HepG2 (cell line): ENCODE measurements around the gene TAMM41.

Source experiments
- ELF1 ChIP-seq: sonication (generic); formaldehyde crosslinking; IDR thresholded peaks from 2 replicates; pipeline ENCODE4 v1.4.0; 2020; ENCODE audit warnings: missing genetic modification reagents
- JUN ChIP-seq: sonication (generic); formaldehyde crosslinking; IDR thresholded peaks from 2 replicates; pipeline ENCODE4 v1.4.0; 2020; ENCODE audit warnings: mild to moderate bottlenecking, missing genetic modification reagents
- ZNF616 ChIP-seq: sonication (generic); formaldehyde crosslinking; IDR thresholded peaks from 2 replicates; pipeline ENCODE4 v1.5.0; 2020; ENCODE audit warnings: low read depth, mild to moderate bottlenecking, missing genetic modification reagents
- ZZZ3 ChIP-seq: sonication (generic); formaldehyde crosslinking; IDR thresholded peaks from 2 replicates; pipeline ENCODE4 v1.4.0; 2020; ENCODE audit warnings: missing genetic modification reagents, mild to moderate bottlenecking, borderline replicate concordance
- TF ChIP-seq, protein P1 (sequence below): conservative IDR thresholded peaks from 2 replicates; pipeline ENCODE4 v1.6.1; 2018; ENCODE audit warnings: missing genetic modification reagents
- TF ChIP-seq, protein P2 (sequence below): sonication (generic); formaldehyde crosslinking; IDR thresholded peaks from 2 replicates; pipeline ENCODE4 v1.4.0; 2020; ENCODE audit warnings: missing genetic modification reagents

DNA sequence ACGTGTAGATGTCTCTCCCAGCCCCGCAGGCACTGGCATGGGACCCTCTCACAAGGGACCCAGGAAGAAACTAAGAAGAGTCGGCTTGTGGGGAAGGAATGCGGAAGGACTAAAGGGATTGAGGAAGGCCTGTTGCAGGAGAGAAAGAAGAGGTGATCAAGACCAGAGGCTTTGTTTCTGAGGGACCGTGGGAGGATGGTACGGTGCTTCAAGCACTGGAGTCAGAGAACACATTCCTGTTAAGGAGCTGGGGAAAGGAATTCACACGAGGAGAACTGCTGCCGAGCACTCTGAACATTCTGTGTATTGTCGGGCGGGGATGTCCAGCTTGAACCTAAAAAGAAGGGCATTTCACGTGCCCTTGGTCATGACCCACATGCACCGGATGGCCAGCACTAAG is 91.4 kb downstream of the TAMM41 start:
- TF ChIP-seq JUN (CRISPR knock-in tag) (no peak), ZZZ3 (CRISPR knock-in tag) (no peak), ZNF616 (CRISPR knock-in tag) (no peak), ELF1 (CRISPR knock-in tag) (no peak)
- TF ChIP-seq, protein P1, sequence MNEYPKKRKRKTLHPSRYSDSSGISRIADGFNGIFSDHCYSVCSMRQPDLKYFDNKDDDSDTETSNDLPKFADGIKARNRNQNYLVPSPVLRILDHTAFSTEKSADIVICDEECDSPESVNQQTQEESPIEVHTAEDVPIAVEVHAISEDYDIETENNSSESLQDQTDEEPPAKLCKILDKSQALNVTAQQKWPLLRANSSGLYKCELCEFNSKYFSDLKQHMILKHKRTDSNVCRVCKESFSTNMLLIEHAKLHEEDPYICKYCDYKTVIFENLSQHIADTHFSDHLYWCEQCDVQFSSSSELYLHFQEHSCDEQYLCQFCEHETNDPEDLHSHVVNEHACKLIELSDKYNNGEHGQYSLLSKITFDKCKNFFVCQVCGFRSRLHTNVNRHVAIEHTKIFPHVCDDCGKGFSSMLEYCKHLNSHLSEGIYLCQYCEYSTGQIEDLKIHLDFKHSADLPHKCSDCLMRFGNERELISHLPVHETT (CRISPR knock-in tag): no peak
- TF ChIP-seq, protein P2, sequence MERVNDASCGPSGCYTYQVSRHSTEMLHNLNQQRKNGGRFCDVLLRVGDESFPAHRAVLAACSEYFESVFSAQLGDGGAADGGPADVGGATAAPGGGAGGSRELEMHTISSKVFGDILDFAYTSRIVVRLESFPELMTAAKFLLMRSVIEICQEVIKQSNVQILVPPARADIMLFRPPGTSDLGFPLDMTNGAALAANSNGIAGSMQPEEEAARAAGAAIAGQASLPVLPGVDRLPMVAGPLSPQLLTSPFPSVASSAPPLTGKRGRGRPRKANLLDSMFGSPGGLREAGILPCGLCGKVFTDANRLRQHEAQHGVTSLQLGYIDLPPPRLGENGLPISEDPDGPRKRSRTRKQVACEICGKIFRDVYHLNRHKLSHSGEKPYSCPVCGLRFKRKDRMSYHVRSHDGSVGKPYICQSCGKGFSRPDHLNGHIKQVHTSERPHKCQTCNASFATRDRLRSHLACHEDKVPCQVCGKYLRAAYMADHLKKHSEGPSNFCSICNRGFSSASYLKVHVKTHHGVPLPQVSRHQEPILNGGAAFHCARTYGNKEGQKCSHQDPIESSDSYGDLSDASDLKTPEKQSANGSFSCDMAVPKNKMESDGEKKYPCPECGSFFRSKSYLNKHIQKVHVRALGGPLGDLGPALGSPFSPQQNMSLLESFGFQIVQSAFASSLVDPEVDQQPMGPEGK (CRISPR knock-in tag): no peak
